Embryonic facial prominence (tissue), 1 donor: ENCODE data around the gene STAT6.

Experiments used
- DNase-seq: peaks from one replicate; pipeline ENCODE4 v3.0.0-alpha.2; 2016; ENCODE audit errors: extremely low spot score

The STAT6 gene

DNA sequence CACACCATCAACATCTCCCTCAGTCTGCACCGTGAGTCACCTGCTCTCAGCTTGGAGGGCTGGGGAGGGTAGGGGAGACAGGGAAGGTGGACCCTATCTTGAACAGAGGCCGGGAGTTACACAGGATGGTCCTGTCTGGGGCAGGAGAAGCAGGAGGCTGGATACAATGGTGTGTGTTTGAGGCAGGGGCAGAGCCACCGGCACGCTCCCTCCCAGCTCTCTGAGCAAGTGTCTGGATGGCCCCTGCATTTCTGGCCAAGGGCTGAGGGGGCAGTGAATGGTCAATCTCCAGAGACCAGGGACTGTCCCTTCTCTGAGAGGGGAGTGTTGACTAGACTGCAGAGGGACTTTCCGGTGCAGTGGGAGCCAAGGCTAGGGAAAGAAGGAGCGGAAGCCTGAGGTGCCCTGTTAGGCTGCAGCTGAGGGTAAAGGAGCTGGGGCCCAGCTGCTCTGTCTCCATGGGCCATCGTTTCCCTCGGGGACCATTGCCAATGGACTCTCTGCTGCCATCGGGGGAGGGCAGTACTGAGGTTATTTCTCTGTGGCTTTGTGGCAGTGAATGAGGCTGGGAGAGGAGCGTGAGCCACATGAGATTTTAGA lies 34.4 kb upstream of the STAT6 start:
- no peak for DNase-seq

DNA sequence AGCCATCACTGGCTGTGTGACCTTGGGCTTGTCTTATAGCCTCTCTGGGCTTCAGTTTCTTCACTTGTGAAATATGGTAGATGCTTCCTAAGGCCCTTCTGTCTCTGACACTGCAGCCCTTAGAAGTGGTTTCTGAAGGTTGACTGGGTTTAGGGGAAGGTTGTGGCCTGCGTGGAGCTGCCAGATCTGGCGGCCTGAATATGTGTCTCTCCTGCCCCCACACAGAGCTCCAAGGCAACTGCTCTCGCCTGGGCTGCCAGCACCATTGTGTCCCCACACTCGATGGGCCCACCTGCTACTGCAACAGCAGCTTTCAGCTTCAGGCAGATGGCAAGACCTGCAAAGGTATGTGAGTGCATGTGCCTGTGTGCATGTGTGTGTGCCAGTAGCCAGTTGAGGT lies 32.3 kb upstream of the STAT6 start:
- no peak for DNase-seq

DNA sequence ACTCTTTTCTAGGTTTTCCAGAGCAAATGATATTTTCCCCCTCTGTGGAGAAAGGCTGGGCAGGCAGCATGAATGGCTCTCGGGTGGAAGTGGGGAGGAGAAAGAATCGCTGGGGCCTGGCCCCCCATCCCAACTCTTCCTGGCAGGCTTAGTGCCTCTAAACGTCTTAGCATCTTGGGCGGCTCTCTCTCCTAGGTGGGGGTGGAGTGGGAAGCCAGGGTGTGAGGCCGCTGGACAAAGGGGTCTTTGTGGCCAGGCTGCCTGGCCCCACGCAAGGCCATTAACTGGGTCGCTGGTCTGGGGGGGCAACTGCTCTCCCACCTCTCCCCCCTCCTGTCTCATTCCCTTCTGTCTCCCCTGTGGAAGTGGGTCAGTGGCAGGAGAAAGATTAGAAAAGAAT lies 31.6 kb upstream of the STAT6 start:
- DNase-seq: no peak

DNA sequence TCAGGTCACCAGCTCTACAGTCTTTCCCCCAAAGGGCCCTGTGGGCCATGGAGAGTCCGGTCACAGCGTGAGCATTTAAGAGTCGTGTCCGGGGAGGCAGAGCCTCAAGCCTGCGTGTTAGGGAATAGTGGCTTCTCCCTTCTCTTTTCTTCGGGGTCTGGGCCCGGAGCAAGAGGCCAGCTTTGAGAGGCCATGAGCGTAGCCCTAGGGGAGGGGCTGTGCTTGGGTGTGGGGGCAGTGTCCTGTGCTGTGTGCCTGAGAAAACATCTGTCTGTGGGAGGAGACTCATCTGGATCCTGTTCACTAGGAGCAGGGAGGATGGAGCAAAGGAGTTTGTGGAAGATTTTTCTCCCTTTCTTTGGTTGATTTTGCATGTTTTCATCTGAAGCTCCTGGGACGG lies 31.0 kb upstream of the STAT6 start:
- DNase-seq: no peak

DNA sequence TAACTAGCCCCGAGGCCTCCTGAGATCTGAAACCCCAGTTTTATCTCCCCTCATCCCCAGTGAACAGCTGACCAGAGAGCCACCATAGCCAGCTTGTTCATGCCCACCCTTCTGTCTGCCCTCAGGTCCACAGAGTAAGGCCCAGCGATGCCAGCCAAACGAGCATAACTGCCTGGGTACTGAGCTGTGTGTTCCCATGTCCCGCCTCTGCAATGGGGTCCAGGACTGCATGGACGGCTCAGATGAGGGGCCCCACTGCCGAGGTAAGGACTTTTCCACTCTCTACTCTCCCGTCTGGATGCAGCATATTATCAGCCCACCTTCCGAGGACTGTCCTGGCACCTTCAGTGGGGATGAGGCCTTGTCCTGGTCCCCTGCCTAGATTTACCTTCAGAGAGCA lies 30.1 kb upstream of the STAT6 start:
- DNase-seq: no peak

DNA sequence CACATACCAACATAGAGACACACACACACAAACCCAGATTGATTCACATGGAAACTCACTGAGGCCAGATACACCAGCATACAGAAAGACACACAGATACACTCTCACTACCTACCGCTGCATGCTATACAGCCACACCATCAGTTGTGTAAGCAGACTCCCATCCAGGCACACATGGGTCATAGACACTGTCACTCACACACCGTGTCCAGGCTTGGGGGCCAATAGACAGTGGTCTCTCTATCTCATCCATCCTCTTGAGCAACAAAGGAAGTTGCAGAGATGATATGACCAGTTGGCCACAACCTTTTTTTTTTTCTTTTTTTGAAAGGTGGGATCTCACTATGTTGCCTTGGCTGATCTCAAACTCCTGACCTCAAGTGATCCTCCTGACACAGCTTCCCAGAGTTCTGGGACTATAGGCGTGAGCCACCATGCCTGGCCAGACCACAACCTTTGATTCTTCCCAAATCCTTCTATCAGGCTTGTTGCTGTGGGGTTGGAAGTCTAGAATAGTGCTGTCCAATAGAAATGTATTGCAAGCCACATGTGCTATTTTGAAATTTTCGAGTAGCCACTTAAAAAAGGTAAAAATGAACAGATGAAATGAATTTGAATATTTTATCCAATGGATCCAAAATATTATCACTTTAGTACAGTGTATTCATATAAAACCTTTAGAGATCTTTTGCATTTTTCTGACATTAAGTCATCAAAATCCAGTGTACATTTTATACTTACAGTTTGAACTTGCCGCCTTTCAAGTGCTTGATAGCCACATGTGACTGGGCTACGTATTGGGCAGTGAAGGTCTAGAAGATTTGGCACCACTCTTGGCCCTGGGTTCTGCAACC lies 28.9 kb upstream of the STAT6 start:
- DNase-seq: no peak

DNA sequence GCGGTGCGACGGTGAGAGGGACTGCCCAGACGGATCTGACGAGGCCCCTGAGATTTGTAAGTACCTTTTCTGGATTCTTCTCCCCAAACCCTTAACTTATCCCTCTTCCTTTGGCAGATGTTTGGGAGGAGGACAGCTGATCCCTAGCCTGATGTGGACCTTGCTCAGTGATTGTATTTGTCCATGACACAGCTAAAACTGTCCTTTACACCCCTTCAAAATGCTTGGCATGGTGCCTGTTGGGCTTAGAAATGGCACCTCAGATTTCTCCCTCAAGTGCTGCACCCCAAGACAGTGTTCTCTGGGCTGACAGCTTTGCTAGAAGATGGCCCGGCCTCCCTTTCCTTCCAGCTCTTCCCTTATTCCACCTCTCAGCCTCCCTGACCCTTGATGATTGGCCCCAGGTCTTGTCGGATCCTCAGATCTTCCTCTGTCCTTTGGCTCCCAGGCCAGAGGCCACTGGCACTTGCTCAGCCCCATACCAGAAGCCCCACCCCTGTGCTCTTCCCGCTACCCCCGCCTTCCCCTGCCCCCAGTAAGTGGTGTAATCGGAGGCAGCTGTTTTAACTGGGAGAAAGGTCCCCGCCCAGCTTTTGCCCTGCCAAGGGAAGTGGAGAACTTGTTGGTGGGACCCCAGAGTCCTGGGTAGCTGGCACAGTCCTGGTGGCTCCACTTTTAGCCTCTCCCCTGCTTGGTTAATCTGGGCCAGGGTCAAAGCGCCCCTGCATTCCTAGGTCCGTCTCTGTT lies 27.5 kb upstream of the STAT6 start:
- DNase-seq: no peak

DNA sequence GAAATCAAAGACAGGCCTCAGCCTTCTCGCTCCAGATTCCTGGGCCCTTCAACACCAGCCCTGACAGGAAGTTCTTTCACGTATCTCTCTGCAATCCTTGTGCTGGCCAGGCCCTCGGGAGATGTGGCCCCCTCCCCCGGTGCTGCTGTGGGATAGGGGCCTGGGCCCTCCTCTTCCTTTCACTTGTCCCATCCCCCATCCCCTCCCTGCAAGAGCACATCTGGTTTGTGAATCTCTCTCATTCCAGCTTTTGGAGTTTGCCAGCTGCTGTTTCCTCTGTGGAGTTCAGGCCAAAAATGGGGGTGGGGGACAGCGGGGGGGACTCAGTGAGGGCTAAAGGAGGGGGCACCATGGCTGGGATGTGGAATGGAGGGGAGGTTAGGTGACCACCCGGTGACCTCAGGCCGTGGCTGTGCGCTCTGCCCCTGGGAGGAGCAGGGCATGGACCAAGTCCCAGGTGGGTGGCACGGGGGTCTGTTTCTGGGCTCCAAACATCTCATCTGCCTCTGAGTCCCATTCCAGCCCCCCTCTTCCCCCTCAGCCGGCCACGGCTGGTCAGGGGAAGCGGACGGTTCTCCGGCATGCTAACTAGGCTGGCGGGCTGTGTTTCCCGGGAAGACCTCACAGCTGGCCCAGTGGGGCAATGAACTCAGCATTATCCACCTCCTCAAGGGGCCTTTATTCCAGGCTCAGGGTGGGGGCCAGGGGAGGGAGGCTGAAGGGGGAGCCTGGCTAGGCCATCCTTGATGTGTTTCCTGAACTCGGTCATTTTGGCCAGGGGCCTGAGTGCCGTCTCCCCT lies 24.6 kb upstream of the STAT6 start:
- DNase-seq: peak; percentile 36

DNA sequence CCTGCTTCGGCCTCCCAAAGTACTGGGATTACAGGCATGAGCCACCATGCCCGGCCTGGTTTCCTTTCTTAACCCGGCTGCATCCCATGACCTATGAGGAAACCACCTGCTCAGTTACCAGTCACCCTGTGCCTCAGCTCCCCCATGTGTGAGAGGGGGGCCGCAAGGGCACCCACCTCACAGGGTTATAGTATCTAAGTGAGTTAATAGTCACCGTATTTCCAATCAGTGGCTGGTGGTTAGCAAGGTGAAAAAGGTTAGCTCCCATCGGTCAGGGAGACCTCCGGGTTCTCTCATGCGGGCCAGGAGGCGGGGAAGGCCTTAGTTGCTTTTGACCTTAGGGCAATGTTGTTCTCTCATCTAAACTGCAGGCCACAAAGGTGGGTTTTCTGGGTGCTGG lies 23.8 kb upstream of the STAT6 start:
- no peak for DNase-seq

DNA sequence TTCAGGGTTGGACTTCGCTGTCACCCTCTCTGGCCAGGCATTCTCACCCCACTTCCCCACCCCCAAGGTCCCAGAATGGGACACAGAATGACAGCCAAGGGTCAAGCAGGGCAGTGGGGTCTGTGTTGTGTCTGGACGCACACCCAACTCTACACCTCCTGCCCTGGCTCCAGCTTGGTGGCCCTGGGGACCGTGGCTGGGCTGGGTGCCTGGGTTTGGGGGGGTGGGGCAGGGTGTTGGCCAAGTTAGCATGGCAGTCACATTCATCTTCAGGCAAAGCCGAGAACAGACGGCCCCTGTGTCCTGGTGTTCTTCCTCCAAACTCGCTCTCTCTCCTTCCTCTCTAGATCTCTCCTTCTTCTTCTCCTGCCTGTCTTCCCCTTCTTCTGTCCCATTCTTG lies 22.8 kb upstream of the STAT6 start:
- DNase-seq: no peak

DNA sequence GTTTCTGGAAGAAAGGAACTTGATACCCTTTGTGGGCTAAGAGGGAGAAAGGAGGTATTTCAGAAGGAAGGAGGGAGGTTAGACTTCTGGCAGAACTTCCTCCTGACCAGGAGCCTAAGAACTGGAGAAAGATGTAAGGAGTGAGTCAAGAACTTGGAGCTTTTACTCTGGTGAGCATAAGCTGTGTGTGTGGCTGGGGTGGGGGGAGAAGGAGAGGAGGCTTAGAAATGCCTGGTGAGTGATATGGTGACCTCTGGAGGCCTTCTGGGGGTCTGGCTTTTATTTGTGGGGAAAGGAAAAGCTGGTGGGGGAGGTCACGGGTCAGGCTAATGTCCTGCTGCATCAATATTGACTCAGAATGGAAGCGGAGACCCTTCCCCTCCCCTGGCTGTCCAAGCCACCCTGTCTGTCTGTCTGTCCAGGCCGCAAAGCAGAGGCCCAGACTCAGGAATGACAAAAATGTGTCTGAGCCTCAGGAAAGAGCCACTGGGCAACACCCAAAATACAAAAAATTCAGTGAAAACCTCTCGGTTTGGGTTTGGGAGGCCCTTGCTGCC lies 21.9 kb upstream of the STAT6 start:
- DNase-seq: no peak

DNA sequence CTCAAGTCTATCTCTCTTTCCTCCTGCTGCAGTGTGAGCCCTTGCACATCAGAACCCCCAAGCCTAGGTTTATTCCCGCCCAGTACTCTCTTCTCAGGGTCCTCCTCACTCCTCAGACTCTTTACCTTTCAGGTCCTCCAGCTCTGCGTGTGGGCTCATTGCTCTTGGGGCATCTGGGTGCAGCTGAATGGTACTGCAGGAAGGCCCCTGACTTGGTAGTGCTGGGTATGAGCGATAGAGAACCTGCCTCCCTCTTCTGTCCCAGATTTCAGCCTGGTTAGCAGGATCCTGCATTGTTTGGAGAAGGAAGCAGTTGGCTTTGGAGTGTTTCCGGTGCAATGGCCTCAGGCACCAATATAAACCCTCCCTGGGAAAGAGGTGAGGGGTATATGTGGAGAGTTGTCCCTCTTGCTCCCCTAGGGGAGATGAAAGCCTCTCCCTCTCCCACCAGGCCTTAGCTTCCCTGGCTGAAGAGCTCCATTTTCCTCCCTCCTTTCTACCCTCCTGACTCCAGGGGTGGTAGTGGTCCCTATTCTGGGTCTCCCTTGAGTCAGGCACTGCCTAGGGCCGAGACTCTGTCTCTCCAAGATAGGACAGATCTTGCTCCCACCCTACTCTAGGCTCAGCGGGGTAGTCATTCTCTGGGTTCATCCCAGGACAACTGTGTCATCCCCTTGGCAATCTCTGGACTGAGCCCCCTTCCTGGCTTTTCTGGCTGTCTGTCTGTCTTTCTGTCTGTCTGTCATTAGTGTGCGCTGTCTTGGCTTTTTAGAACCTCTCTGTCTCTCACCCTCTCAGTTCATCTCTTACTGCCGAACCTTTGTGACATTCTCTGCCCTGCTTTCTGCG lies 21.0 kb upstream of the STAT6 start:
- no peak for DNase-seq

DNA sequence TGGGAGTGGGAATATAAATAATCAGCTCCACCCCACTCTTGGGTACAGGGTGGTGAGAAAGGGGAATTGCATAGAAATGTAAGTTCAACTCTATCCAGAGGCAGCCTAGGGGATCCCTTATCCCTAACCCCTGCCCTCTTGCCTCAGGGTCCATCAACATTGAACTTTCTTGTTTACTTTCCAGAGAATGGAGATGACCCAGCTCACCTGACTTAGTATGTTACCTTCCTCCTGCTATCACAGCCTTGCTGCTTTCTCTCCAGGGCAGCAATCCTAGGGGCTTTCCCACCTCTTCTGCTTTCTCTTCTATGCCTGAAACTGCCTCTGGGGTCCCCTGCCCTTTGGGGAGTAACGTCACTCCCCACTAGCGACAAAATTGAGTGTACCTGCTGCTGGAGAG lies 19.8 kb upstream of the STAT6 start:
- no peak for DNase-seq

DNA sequence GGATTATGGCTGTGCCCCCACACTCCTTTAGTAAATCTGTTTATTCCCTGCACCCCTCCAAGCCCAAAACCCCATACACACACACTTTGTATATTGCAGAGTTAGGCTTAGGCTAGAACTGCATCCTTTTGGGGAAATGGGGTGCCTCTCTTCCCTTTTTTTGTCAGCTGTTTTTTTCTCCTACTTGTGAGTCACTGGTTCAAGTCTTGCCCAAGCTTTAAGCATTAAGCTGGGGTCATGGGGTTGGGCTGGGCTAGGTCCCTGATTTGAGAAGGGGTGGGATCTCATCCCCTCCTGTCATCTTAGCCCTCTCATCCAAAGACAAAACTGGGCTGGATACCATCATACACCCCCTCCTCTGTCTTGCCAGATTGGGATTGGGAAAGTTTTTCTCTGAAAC lies 18.7 kb upstream of the STAT6 start:
- DNase-seq: no peak

DNA sequence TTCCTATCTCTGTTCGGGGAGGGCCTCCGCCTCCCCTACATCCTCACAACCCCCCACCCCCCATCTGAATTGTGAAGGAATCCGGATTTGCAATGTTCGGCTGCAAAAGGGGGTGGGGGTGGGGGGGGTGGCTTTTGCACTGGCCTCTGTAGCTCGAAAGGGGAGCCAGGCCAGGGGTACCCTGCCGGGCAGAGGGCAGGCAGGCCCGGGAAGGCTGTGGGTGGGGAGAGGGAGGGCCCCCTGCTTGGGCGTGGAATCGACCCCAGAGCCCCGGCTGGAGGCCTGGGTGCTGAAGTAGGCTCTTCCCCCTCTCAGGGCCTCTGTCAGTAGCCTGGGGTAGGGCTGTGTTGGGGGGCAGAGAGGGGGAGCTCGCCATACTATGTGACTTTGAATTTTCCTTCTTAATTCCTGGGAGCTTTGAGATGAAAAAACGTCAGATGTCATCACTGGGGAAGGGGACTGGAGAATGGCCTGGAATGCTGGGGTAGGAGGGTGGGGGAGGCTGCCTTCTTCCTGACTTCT lies 18.2 kb upstream of the STAT6 start:
- no peak for DNase-seq

DNA sequence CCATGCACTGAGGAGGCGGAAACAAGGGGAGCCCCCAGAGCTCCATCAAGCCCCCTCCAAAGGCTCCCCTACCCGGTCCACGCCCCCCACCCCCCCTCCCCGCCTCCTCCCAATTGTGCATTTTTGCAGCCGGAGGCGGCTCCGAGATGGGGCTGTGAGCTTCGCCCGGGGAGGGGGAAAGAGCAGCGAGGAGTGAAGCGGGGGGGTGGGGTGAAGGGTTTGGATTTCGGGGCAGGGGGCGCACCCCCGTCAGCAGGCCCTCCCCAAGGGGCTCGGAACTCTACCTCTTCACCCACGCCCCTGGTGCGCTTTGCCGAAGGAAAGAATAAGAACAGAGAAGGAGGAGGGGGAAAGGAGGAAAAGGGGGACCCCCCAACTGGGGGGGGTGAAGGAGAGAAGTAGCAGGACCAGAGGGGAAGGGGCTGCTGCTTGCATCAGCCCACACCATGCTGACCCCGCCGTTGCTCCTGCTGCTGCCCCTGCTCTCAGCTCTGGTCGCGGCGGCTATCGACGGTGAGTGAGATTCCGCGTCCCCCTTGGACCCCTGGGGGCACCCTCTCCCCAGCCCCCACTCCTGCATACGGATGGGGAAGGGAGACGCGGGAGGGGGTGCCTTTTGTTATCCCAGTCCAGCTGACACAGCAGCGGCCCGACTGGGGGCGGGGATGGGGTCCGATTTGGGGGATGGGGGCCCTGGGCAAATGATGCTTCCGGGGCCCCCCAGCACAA lies 17.5 kb upstream of the STAT6 start:
- no peak for DNase-seq

DNA sequence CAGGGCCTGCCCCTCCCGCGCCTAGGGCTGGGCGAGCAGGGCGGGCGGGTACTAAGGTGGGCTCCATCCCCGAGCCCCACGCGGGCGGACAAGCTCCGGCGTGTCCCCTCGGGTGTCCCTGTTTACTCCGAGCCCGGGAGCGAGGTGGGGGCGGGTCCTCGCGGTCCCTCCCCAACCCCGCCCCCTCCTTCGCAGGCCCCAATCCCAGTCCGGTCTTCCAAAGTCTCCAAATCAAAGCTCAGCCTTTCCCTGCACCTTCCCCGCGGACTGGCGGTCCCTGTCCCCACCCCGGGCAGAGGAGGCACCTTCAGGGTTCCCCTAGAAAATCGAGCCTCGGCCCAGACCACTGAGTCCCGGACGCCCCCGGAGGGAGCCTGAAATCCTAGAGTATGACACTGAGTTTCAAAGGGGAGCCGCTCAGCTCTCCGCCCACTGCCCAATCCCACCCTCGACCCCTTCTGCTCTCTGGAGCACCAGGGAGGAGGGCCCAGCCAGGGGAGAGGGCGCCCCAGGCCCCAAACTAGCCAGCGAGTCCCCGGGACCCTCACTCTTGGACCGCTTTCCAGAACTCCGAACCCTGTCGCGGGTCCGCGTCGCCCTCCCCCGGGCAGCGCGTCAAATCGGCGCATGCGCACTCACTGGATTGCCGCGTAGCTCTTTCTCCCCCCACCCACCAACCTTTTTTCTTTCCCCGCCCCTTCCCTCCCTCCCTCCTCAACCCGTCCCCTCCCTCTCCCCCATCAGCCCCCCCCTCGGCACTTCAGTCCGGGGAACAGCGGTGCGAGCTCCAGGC lies 16.8 kb upstream of the STAT6 start, which contains the start of gene LRP1:
Gene LRP1 (plus strand): TSS at position 758 of the 793 bp plus-strand sequence. CDS start 482 bp downstream, outside the sequence.
- DNase-seq: peak; percentile 78

DNA sequence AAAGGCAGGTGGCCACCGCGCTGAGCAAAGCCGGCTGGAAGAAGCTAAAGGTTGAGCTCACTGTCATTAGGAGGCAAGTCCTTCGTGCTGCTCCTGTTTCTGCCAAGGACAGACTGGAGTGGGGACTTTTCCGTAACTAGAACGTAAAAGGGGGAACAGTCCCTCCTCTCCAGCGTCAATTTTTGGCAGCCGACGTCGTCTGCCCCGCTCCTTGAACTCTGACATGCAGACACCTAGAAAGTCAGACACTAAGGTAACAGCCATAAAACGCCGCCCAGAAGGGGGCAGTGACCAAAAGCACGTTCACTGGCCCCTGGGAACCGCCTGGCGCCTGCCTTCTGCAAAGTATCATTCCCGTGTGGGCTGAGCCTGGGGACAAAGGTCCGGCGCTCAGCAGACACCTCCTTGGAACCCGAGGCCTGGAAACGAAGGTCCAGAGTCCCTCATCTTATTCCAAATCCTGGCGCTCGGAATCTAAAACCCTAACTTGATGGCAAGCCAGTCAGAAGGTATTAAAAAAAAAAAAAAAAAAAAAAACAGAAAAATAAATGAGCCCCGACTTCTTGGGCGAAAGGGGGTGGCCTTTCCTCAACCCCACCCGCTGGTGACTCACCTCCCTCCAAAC lies 16.1 kb upstream of the STAT6 start:
- no peak for DNase-seq
